Stimulated activated CD4-positive, alpha-beta T cell treated with anti-CD3 and anti-CD28 coated beads, Interleukin-15, amount 100 ng/mL, for 1 hour (primary cell): ENCODE measurements around the gene SLC28A1.
"Not testable (repeated sequence)": the region's sequence is repeated elsewhere in the genome, so short reads cannot be mapped to it uniquely, and the experiment has no call there.

Source experiments
- DNase-seq, 2 donors: peaks; one replicate each; pipeline ENCODE4 v3.0.0-alpha.2; 2020; ENCODE audit warnings: low read depth in 1 of 2, low spot score in 1 of 2

SLC28A1 gene

DNA sequence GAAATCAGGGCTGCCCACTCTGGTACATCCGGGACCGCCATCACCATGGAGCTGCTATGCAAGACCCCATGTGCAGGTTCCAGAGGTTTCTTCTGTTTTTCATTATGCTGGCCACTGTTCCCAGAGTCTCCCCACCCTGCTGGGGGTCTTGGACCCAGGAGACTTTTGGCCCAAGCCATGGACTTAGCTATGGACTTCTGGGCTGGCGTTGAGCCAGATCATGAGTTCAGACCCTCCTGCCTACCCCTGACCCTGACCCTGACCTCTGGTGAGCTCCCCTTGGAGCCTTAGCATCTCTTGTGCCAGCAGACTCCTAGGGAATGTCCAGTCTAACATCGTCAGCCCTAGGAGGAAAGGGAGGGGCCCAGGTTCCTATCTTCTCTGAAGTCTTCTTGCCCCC is 25.3 kb downstream of the SLC28A1 start:
- no peak for DNase-seq

DNA sequence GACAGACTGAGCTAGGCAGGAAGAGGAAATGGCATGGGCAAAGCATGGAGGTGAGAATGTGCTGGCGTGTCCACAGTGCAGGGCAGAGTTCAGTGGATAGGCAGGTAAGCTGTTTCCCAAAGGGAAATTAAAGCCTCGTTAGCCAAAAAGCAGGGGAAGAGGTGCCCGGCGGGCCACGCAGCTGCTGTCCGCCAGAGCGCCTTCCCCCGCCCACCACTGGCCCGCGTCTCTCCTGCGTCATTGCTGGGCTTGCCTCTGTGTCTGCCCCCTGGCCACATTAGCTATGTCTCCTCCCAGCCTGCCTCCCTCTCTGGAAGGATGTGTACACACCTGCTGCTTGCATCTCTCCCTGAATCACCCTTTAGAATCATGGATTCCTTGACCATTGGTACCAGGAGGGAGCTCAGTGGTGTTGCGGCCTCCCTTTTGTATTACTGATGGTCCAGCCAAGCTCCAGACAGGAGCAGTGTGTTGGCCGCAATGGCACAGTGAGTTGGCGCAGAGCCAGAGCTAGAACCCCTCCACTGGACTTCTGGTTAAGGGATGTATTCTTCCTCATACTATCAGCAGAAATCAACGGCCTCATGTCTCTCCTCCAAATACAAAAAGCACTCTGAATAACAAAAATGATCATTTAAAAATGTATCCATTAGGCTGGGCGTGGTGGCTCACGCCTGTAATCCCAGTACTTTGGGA is 26.6 kb downstream of the SLC28A1 start:
- no peak for DNase-seq

GRCh38 chr15:84911879-84912660 is 27.6 kb downstream of the SLC28A1 start:
- DNase-seq, result no peak

- no peak for DNase-seq
Observed at GRCh38 chr15:84913360-84913723, 28.9 kb downstream of the SLC28A1 start.

GRCh38 chr15:84914351-84914750 is 29.9 kb downstream of the SLC28A1 start:
- DNase-seq, result no peak

DNA sequence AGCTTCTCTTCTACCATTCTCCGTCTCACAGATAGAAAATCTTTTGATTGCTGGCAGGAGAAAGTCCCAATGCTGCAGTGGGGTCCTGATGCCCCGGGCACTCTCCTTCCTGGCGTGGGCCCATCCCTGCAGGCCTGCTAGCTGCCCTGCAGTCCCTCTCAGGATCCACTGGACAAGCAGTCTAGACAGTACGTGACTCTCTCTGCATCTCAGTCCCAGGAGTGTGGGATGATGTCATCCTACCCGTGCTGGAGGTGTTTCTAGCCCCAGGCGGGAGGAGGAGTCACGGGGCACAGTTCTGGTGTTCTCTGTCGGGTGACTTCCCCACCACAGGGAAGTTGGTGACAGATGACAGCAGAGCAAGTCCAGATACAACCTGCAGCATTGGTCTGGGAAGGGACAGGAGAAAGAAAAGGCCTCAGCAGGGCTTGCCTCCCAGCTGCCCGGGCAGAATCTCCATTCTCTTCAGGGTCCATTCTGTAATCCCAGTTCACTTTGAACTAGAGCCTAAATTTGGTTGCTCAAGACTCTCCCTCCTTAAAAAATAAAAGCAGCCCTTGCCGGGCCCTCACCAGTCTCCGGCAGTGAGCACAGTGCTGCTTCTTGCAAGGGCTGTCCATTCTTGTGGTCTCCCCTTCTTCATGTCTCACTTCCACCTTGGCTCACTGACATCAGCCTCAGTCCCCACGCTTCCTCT is 30.6 kb downstream of the SLC28A1 start:
- DNase-seq, result peak in 1 of 2 donors; percentile 6

GRCh38 chr15:84915606-84915958 is 31.1 kb downstream of the SLC28A1 start:
- no peak for DNase-seq

DNA sequence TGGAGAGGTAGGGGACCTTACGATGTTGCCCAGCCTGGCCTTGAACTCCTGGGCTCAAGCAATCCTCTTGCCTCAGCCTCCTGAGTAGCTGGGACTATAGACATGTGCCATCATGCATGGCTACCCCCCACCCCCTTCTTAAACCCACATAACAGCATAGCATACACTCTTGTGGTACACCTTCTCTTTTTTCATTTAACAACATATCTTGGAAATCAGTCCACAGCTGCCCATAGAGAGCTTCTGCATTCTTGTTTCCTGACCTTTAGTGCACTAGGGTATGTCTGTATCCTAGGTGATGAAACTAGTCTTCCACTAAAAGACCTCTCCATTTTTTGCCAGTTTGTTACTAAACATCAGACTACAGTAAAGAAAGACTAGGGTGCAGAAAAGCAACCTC is 33.0 kb downstream of the SLC28A1 start:
- DNase-seq, result no peak

- DNase-seq, result no peak
Observed at GRCh38 chr15:84919106-84919667, 34.7 kb downstream of the SLC28A1 start.

DNA sequence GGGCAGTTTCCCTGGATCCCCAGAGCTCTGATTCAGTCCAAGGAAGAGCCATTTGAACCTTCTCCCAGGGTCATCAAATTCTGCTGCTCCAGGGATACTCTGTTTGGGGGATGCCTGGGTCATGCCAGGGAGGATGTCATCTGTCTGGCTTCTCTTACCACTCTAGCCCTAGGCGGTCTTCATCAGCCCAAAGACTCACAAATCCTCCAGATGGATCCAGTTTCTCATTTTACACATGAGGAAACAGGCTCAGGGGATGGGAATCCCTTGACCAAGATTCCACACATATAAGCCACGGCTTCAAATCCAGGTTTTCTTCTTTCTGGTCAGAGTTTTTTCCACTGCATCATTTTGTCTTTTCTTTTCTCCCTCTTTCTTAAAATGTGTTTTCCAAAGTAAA is 36.7 kb downstream of the SLC28A1 start:
- DNase-seq, result no peak

- no peak for DNase-seq
Observed at GRCh38 chr15:84922530-84922929, 38.1 kb downstream of the SLC28A1 start.

DNA sequence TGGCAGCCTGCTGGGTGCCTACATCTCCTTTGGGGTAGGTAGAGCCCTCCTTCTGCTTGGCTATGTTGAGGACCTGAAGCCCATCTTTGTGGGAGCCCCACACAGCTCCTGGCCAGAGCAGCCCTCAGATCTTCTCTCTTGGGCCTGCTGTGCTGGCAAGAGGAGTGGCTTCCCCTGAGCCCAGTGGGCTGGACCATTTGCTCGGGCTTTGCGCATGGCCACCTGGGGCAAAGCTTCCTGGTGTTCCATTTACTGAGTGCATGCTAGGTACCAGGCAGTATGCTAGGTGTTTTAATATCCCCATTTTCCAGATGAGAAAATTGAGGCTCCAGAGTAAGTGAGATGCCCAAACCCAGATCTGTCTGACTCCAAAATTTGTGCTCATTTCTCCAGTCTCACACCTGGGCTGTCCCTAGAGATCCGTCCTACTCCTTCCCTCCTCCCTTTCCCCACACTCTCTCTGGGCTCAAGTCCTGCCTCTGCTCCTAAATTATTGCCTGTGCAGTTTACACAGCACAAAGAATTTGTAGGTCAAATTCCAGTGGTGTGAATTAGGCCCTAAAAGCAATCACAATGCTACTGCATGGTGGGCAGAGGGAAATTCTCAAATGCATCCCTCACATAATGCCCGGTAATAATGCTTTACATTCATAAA is 39.7 kb downstream of the SLC28A1 start:
- DNase-seq, result no peak

- DNase-seq, result not testable (repeated sequence)
Observed at GRCh38 chr15:84924821-84925569, 40.5 kb downstream of the SLC28A1 start.

DNA sequence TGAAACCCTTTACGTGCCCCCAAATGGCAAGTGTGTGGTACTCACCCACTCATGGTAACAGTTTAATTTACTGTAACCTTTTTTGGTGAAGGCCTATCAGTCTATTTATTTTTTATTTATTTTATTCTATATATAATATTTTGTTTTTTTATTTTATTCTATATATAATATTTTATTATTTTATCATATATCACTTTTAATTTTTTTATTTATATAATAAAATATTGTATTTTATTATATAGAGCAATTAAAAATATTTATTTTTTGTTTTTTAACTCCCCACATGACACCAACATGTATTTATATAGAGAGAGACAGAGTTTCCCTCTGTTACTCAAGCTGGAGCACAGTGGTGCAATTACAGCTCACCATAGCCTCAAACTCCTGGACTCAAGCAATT is 41.4 kb downstream of the SLC28A1 start:
- no peak for DNase-seq

- no peak for DNase-seq
Observed at GRCh38 chr15:84926491-84927230, 42.2 kb downstream of the SLC28A1 start.

- no peak for DNase-seq
Observed at GRCh38 chr15:84928843-84929168, 44.3 kb downstream of the SLC28A1 start.

- no peak for DNase-seq
Observed at GRCh38 chr15:84929795-84930603, 45.5 kb downstream of the SLC28A1 start.

GRCh38 chr15:84934942-84935729 is 50.7 kb downstream of the SLC28A1 start:
- no peak for DNase-seq

- DNase-seq, result no peak
Observed at GRCh38 chr15:84937144-84937543, 52.7 kb downstream of the SLC28A1 start.
